Activated CD4-positive, alpha-beta T cell treated with anti-CD3 and anti-CD28 coated beads, Interleukin-2, amount 50 U/mL, for 24 hours (primary cell): ENCODE data around the gene TRNT1.

ENCODE experiments used
- DNase-seq, 2 donors: peaks; one replicate each; pipeline ENCODE4 v3.0.0-alpha.2; 2020; ENCODE audit warnings: low read depth in 1 of 2, low spot score in 1 of 2

TRNT1 gene

DNA sequence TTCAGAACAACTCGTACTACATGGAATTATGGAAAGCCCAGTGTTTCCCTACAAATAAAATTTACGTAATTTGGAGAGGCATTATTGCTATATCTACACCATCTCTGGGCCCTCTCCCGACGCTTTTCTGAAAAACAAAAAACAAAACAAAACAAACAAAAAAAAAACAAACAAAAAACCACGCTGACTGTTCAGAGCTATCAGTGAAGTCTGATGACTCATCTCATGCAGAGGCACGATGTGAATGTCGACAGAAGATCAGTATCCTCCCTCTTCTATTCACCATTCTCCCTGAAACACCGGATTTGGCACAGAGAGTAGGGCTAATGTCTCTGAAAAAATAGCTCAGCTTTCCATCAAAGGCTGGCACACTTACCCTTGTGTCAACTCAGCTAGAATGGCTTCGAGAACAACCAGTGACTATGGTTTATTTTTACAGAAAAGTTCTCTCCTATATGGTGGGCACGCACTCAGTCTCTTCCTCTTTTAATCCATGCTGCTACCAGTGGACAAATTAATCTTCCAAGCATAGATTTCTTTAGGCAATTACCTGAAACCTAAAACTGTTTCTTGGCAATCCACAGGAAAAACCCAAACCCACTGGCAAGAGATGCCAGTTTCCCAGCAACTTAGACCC lies 51.2 kb downstream of the TRNT1 start:
- DNase-seq = no peak

DNA sequence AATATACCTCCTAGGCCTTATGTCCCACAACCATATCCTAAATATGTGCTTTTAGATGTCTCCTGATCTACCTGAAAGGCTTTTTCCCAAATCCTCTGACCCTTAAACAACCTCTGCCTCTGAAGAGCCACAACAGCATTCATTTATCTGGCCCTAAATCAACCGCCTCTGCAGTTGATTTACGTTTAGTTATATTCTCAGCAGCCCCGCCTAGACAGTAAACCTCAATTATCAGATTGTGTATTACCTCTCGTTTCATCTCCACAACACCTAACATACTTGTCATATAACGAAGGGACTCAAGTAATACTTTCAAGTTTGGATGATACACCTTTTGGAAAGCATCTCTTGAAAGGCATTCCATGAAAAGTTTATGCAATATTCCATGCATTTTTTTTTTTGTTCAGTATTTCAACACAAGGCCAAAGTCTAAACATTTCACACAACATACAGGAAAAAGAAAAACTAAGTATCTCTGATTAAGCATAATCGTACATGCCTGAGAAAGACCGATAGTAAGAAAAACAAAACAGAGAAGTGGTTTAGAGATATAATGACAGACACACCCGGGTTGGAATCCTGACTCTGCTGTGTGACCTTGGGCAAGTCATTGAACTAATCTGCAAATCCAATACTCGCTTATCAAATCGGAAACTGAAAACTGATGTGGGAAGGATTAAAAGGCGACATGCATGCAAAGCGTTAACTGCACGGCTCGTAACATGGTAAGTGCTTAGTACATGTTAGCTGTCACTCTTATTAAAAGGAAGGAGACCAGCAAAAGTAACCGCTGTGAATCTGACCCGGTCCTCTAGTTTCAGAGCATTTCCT lies 52.0 kb downstream of the TRNT1 start:
- no peak for DNase-seq

DNA sequence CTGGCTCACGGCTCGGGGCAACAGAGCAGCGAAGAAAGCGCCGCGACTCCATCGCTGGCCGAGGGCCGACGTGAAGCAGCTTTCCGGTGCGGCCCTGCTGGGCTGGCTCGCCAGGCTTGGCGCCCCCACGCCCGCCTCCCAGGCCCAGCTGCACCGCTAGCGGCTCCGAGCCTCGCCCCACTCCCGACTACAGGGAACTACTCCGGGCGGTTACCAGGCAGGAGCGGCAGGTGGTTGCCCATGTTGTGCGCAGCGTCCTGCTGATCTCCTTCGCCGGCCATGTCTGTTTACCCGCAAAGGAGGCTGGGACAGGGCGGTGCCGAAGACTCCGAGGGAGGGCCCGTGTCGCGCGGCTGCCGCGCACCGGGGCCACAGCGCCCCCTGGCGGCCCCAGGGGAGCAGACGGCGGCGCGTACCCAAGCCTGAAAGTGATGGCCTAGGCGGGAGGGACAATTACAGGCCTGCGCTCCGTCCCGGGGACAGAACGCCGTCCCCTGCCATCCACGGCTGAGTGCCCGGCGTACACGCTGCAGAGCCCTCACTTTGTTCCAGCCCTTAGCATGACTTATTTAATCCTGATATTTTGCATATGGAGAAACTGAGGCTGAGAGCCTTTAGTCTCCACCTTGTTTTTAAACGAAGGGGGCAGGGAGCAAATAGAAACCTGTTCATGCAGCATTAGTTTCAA lies 52.8 kb downstream of the TRNT1 start, which contains the start of gene CRBN:
Gene CRBN, minus strand, starts transcription at position 285 of the 688 bp plus-strand sequence. Its CDS starts 4 bp downstream, at position 281.
- peak; percentile 79 to 87 for DNase-seq

DNA sequence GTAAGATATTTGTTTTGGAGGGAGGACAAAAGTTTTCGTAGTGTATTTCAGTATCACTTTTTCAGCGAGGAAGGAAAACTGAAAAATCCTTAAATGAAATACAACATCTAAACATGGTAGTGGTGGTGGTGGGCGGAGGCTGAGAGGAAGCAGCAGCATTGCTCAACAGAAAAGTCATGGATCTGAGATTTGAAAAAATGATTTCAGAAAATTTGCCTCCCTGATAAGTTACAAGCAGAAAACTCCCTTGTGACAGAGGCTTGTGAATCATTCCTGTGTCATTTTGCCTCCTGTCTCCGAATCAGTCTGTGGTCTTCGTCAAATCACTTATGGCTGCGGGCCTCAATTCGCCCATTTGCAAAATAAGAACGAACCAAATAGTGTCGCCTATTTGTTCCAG lies 53.7 kb downstream of the TRNT1 start:
- DNase-seq = no peak

DNA sequence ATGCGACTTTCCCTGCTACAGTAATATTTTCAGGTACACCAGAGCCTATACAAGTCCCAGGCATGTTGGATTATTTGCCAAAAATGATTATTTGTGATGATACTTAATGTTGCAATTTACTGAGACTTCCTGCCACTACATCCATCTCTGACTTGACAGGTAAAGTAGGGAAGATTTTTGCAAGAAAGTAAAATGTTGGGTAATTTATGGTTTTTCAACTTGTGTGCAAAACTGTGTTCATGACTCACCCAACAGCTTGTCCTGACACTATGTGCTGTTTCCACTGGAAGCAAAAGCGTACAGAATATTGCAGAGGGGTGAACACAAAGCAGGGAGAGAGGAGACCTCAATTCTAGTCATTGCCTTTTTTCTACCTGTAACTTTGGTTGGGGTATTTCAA lies 58.1 kb downstream of the TRNT1 start:
- no peak for DNase-seq

DNA sequence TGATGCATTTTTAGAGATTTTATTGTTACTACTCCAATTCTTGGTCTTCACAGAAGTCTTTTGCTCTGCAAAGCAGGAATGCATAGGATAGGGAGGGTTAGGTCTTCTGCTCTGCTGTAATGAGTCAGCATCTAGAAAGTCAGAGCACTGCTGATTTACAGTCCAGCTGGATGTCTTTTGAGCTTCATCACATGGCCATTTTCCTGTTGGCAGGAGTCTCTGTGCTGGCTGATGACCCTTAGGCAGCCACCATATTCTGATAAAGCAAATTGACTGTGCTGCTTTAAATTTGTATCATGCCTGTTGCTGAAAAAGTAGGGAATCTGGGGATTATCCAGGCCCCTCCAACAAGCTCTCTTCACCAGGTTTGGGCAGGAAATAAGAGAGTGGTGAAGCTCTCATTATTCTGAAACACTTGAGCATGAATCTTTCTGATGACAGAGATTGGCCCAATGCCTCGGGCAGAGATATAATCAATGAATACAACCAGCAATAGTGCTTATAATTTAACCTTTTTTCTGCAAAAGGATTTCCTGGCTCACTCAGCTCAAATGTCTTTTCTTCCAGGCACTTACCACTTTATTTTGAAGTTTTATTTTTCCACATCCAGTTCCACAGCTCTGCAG lies 62.5 kb downstream of the TRNT1 start:
- no peak for DNase-seq

DNA sequence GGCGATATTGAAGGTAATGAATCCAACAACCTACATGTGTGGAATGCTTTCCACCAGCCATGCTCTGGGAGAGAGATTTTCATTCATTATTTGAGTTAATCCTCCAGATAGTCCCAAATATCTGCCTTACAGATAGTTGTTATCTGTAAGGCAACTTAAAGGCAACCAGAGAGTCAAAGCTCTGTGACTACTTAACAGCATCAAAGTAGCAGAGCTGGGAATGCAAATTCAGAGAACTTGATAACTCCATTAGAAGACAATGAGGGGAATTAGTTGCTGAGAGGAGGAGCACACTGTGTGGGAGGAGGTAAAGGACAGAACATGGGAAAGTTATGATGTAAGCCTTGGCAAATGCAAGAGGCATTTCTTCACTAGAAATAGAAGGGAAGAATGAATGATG lies 63.2 kb downstream of the TRNT1 start:
- DNase-seq = no peak

DNA sequence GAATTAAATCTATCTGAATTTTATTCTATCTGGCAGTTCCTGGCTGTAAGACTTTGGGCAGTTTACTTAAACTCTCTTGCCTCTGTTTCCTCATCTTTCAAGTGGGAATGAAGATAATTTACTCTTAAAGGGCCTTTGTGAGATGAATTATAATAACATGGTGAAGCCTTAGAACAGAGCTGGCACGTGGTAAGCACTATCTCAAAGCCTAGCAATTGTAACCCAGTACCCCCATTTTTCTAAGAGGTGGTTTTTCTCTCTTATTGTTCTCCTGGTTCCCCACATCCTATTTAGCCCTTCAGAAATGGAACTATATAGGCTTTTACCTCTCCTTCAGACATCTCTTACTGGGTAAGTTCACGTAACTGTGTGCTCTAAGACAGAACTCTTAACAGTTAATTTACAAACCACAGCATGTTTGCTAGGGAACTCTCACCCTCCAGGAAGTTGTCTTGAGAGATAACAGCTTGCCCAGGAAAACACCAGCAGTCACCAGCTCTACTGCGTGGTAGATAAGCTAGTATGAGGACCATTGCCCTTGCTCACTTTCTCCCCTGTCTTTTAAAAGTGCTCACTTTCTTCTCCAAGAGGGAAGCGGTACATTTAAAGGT lies 65.0 kb downstream of the TRNT1 start:
- DNase-seq = no peak

DNA sequence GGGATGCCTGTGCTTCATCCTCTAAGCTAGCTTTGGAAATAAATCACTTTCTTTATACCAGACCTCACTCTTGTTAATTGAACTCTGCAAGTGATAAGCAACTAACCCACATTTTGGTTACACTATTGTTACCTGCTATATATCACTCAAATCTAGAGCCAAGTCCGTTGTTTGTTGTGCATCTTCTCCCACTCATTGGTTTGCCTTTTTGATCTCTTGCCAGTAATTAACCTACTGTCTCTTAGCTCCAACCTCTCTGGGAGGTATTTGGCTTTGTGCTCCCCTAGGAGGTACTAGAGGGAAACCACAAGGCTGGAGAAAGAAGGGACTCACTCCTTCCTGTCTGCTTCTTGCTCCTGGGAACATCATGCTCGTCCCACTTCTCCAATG lies 65.5 kb downstream of the TRNT1 start:
- no peak for DNase-seq

DNA sequence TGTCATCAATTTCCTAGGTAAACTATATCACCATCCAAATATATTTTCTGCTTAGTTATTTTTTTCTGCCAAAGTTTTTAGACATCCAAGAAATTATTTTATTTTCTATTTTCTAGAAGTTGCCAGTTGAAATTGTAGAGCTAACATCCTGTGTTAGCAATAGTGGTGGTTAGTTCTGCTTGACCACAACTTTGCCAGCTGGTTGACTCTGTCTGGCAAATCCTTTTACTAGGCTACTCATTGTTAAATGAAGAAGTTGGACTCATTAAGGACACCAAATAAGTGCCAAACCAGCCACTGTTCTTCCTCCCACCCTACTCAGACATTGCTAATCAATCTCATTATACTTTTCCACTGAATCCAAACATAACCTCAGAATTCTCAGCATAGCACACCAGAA lies 68.1 kb downstream of the TRNT1 start:
- DNase-seq = no peak

DNA sequence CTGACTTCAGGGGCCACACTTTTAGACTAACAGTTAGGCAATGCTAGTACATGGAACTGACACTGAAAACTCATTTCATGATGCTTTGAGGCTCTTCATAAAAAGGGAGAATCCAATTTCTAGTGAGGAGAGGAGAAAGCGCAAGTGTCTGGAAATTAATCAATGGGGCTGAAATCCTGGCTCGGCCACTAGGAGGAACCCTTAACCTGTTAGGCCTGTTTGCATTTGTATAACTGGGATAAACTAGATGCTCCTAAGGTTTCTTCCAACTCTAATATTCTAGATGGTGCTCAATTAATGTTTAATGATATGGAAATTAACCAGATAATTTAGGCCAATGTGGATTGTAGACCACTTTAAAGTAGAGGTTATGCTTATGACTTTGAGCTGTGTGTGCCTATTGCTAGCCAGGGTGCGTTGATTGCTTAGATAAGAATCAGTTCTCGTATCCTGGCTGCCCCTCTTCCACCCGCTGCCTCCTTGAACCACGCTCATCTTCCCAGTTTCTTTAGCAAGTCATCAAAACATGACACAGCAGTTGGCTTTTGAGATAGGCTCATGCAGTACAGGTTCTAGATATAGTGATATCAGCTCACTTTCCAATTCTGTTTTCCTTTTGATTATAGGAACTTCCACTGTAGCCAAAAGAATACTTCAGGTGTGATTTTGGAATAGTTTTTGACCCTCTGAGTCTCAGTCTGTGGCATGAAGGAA lies 69.6 kb downstream of the TRNT1 start:
- DNase-seq = no peak
